Liver (tissue), 9 donors: ENCODE measurements around the gene CDH13. TPM values are rescaled to one million over a fixed set of nuclear protein-coding genes. Genes with fewer than 3 reads are reported as not detected.

Experiments
- DNase-seq: peaks from one replicate; pipeline ENCODE4 v3.0.0-alpha.2; 2017; ENCODE audit warnings: low spot score
- H3K27ac ChIP-seq, 2 donors: one replicate each; pipeline ENCODE4 v1.7.0; 2013; ENCODE audit warnings: inconsistent platforms in 2 of 2, low read length in 2 of 2, control low read depth in 1 of 2, low read depth in 1 of 2, mild to moderate bottlenecking in 1 of 2
- H3K27me3 ChIP-seq, 4 donors: one replicate each; pipeline versions ENCODE4 v1.6.1 to v1.7.0; 2013; ENCODE audit warnings: low read length in 3 of 4, inconsistent platforms in 1 of 4, mild to moderate bottlenecking in 1 of 4, moderate library complexity in 1 of 4; ENCODE audit not compliant: control insufficient read depth in 4 of 4, insufficient read depth in 4 of 4
- H3K36me3 ChIP-seq, 4 donors: one replicate each; pipeline versions ENCODE4 v1.6.1 to v1.7.0; 2013; ENCODE audit warnings: low read length in 3 of 4, mild to moderate bottlenecking in 3 of 4, low read depth in 1 of 4, moderate library complexity in 1 of 4; ENCODE audit not compliant: control insufficient read depth in 4 of 4, insufficient read depth in 3 of 4
- H3K4me1 ChIP-seq, 4 donors: one replicate each; pipeline versions ENCODE4 v1.6.1 to v1.7.0; 2013; ENCODE audit warnings: low read length in 3 of 4, mild to moderate bottlenecking in 3 of 4, moderate library complexity in 1 of 4; ENCODE audit not compliant: control insufficient read depth in 4 of 4, insufficient read depth in 4 of 4
- H3K4me3 ChIP-seq, 3 donors: one replicate each; pipeline versions ENCODE4 v1.6.1 to v1.7.0; 2013; ENCODE audit warnings: low read length in 3 of 3, control low read depth in 1 of 3, low read depth in 1 of 3, mild to moderate bottlenecking in 1 of 3
- H3K9ac ChIP-seq, 2 donors: one replicate each; pipeline ENCODE4 v1.7.0; 2013; ENCODE audit warnings: low read length in 2 of 2, mild to moderate bottlenecking in 2 of 2, moderate library complexity in 2 of 2, control low read depth in 1 of 2, low read depth in 1 of 2
- H3K9me3 ChIP-seq, 4 donors: one replicate each; pipeline versions ENCODE4 v1.6.1 to v1.7.0; 2013; ENCODE audit warnings: low read length in 3 of 4; ENCODE audit not compliant: control insufficient read depth in 4 of 4
- EGR1 ChIP-seq, 2 donors: IDR thresholded peaks; 2 replicates each; pipeline ENCODE4 v1.6.1; 2016 to 2018; ENCODE audit warnings: antibody characterized with exemption in 2 of 2, low read depth in 2 of 2
- FOXA1 ChIP-seq: IDR thresholded peaks from 2 replicates; pipeline ENCODE4 v1.6.1; 2016; ENCODE audit warnings: antibody characterized with exemption
- FOXA2 ChIP-seq: IDR thresholded peaks from 2 replicates; pipeline ENCODE4 v1.6.1; 2016; ENCODE audit warnings: antibody characterized with exemption
- HNF4A ChIP-seq, 2 donors: conservative IDR thresholded peaks; 2 replicates each; pipeline ENCODE4 v1.6.1; 2016; ENCODE audit warnings: antibody characterized with exemption in 2 of 2, mild to moderate bottlenecking in 2 of 2
- HNF4G ChIP-seq: IDR thresholded peaks from 2 replicates; pipeline ENCODE4 v1.6.1; 2016; ENCODE audit warnings: antibody characterized with exemption
- RAD21 ChIP-seq, 2 donors: IDR thresholded peaks; 2 replicates each; pipeline ENCODE4 v1.6.1; 2016; ENCODE audit warnings: antibody characterized with exemption in 2 of 2, mild to moderate bottlenecking in 2 of 2
- RXRA ChIP-seq, 2 donors: IDR thresholded peaks; 2 replicates each; pipeline ENCODE4 v1.6.1; 2017 to 2018; ENCODE audit warnings: antibody characterized with exemption in 2 of 2, mild to moderate bottlenecking in 1 of 2
- SP1 ChIP-seq: IDR thresholded peaks from 2 replicates; pipeline ENCODE4 v1.6.1; 2018; ENCODE audit warnings: antibody characterized with exemption, mild to moderate bottlenecking
- TAF1 ChIP-seq: conservative IDR thresholded peaks from 2 replicates; pipeline ENCODE4 v1.6.1; 2016; ENCODE audit warnings: antibody characterized with exemption, mild to moderate bottlenecking
- WGBS: extraction: QIAGEN DNeasy Blood & Tissue Kit; methylation state at CpG from one replicate; pipeline ENCODE4 v1.1.7; 2013; 5-methylcytosine and 5-hydroxymethylcytosine counted together
- polyA plus RNA-seq, 2 donors: library from polyadenylated mRNA; stranded (reverse) in 1 of 2; unstranded in 1 of 2; fragments of 200-250 nt in 1 of 2; fragments of >200 nt in 1 of 2; fragmentation: Nextera tagmentation in 1 of 2; extraction: Ambion mirVana in 1 of 2; gene quantifications; one replicate each; pipeline versions ENCODE4 v1.2.1 to v1.2.3, GENCODE V29; 2013 to 2015
- total RNA-seq, 2 donors: library from RNA; depleted of rRNA; stranded (reverse); fragments of >200 nt; gene quantifications; one replicate each; pipeline ENCODE4 v1.2.3, GENCODE V29; 2014
- TF ChIP-seq, protein P1 (sequence below): IDR thresholded peaks from 2 replicates; pipeline ENCODE4 v1.6.1; 2016; ENCODE audit warnings: antibody characterized with exemption
- TF ChIP-seq, protein P2 (sequence below): IDR thresholded peaks from 2 replicates; pipeline ENCODE4 v1.6.1; 2016; ENCODE audit warnings: antibody characterized with exemption, mild to moderate bottlenecking
- TF ChIP-seq, protein P3 (sequence below): IDR thresholded peaks from 2 replicates; pipeline ENCODE4 v1.6.1; 2016; ENCODE audit warnings: antibody characterized with exemption
- donor health status: healthy.
- donor health status: healthy.
- donor health status: healthy.
- donor health status: healthy.
- donor health status: healthy.

The CDH13 gene
- total and polyA plus RNA-seq, 4 donors: 0.21 to 1.5 (median 0.58) TPM

DNA sequence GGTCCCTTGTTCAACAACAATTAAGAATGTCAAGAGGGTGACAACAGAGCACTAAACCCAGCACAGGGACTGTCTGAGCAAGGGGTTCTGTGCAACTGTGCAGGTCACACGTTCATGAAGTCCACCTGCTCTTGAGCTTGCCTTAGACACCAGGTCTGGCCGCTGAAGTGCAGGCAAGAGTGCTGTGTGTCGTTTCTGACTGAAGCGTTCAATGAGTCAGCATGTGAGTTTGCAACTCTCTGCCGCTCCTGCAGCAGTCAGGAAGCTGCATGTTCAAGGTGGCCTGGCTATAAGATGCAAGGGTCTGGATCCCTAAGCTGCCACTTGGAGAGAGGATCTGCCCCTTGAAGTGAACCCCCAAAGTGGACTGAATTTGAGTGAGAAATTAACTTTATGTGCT lies 848.3 kb downstream of the CDH13 start:
- H3K4me1 ChIP-seq: peaks cover 0 to 12% (median 0%) of the 10 kb centered on the region in 4 donors
- no peak overlapping the region for H3K9ac ChIP-seq
- no peak overlapping the region for H3K4me3 ChIP-seq
- WGBS: 82% methylated on average over 5 of the region's 5 CpGs
- no peaks in the 10 kb centered on the region for H3K27me3 ChIP-seq
- H3K36me3 ChIP-seq: no peaks in the 10 kb centered on the region
- no peak for DNase-seq
- TF ChIP-seq, protein P1, sequence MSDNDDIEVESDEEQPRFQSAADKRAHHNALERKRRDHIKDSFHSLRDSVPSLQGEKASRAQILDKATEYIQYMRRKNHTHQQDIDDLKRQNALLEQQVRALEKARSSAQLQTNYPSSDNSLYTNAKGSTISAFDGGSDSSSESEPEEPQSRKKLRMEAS: no peak
- TF ChIP-seq FOXA2 (no peak), FOXA1 (no peak), RXRA (IDR thresholded peaks at IDR 0.05) (no peak), HNF4G (no peak), RAD21 (IDR thresholded peaks at IDR 0.05) (no peak), EGR1 (IDR thresholded peaks at IDR 0.05; ENCODE audit: low read depth in 2 of 2) (no peak), TAF1 (no peak)
- TF ChIP-seq, protein P2, sequence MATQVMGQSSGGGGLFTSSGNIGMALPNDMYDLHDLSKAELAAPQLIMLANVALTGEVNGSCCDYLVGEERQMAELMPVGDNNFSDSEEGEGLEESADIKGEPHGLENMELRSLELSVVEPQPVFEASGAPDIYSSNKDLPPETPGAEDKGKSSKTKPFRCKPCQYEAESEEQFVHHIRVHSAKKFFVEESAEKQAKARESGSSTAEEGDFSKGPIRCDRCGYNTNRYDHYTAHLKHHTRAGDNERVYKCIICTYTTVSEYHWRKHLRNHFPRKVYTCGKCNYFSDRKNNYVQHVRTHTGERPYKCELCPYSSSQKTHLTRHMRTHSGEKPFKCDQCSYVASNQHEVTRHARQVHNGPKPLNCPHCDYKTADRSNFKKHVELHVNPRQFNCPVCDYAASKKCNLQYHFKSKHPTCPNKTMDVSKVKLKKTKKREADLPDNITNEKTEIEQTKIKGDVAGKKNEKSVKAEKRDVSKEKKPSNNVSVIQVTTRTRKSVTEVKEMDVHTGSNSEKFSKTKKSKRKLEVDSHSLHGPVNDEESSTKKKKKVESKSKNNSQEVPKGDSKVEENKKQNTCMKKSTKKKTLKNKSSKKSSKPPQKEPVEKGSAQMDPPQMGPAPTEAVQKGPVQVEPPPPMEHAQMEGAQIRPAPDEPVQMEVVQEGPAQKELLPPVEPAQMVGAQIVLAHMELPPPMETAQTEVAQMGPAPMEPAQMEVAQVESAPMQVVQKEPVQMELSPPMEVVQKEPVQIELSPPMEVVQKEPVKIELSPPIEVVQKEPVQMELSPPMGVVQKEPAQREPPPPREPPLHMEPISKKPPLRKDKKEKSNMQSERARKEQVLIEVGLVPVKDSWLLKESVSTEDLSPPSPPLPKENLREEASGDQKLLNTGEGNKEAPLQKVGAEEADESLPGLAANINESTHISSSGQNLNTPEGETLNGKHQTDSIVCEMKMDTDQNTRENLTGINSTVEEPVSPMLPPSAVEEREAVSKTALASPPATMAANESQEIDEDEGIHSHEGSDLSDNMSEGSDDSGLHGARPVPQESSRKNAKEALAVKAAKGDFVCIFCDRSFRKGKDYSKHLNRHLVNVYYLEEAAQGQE: no peak
- TF ChIP-seq, protein P3, sequence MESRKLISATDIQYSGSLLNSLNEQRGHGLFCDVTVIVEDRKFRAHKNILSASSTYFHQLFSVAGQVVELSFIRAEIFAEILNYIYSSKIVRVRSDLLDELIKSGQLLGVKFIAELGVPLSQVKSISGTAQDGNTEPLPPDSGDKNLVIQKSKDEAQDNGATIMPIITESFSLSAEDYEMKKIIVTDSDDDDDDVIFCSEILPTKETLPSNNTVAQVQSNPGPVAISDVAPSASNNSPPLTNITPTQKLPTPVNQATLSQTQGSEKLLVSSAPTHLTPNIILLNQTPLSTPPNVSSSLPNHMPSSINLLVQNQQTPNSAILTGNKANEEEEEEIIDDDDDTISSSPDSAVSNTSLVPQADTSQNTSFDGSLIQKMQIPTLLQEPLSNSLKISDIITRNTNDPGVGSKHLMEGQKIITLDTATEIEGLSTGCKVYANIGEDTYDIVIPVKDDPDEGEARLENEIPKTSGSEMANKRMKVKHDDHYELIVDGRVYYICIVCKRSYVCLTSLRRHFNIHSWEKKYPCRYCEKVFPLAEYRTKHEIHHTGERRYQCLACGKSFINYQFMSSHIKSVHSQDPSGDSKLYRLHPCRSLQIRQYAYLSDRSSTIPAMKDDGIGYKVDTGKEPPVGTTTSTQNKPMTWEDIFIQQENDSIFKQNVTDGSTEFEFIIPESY: no peak
- H3K9me3 ChIP-seq: no peaks in the 10 kb centered on the region
- no peak overlapping the region for H3K27ac ChIP-seq

DNA sequence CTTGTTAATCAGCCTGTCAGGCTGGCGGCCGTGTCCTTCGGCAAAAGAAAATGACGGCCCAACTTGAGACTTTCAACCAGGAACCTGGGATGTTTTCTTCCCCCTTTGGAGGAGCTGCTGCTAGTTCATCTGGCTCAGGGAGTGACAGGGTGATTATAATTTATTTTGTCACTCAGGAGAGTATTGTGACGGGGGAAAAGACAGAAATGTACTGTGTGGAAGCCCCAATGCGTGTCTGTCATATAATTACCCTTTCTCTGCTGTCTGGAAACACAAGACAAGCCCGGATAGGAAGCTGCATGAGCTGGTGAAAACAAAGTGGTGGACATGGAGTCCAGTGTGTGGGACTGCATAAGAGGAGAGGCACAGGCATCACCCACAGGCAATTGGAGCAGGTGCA lies 854.8 kb downstream of the CDH13 start:
- no peak overlapping the region for H3K27ac ChIP-seq
- no peaks in the 10 kb centered on the region for H3K36me3 ChIP-seq
- WGBS: 69% methylated on average over 7 of the region's 7 CpGs
- H3K27me3 ChIP-seq: no peaks in the 10 kb centered on the region
- no peak overlapping the region for H3K9ac ChIP-seq
- TF ChIP-seq FOXA1 (no peak), HNF4A (conservative IDR thresholded peaks at IDR 0.05) (no peak), SP1 (no peak), RAD21 (IDR thresholded peaks at IDR 0.05) (no peak)
- no peak for DNase-seq
- no peaks in the 10 kb centered on the region for H3K9me3 ChIP-seq
- H3K4me1 ChIP-seq: no peaks in the 10 kb centered on the region
- no peak overlapping the region for H3K4me3 ChIP-seq

- H3K27me3 ChIP-seq: no peaks in the 10 kb centered on the region
- no peak overlapping the region for H3K27ac ChIP-seq
- H3K36me3 ChIP-seq: no peaks in the 10 kb centered on the region
- no peaks in the 10 kb centered on the region for H3K4me1 ChIP-seq
- no peak overlapping the region for H3K9ac ChIP-seq
- no peak overlapping the region for H3K4me3 ChIP-seq
- H3K9me3 ChIP-seq: no peaks in the 10 kb centered on the region
- TF ChIP-seq FOXA1 (no peak), EGR1 (IDR thresholded peaks at IDR 0.05; ENCODE audit: low read depth in 2 of 2) (no peak), HNF4G (no peak)
- TF ChIP-seq, protein P3: no peak
- TF ChIP-seq, protein P2: no peak
- no peak for DNase-seq
- WGBS: 63% methylated on average over 9 of the region's 9 CpGs
These were observed 855.9 kb downstream of the CDH13 start for GRCh38 chr16:83482545-83483162.
